Measurements from ENCODE around the gene ANKRD13B. TPM values are rescaled to one million over a fixed set of nuclear protein-coding genes. Genes with fewer than 3 reads are reported as not detected.

The ANKRD13B gene
- polyA plus RNA-seq, 2 of the 4 experiments (the other 2 are of a cell fraction): 4.5 to 17.8 TPM

DNA sequence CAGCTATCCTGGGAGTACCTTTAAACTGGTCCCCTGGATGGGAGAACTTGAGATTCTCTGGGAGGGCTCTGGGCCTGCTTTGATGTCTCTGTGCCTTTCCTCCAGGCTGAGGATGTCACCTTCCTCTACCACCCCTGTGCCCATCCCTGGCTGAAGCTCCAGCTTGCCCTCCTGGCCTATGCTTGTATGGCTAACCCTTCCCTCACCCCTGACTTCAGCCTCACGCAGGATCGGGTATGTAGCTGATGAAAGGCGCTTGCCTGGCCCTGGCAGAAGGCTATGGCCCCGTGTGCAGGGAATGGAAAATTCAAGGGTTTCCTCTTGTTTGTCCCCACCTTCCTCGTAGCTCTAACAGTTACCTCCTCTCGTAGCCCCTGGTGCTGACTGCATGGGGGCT lies 21.4 kb upstream of the ANKRD13B start (continued):
- TF ChIP-seq HOXA7 (CRISPR knock-in tag; IDR thresholded peaks at IDR 0.05) (no peak), FOSL2 (IDR thresholded peaks at IDR 0.05) (no peak), FOSL2 (CRISPR knock-in tag; IDR thresholded peaks at IDR 0.05) (no peak), TP53 (CRISPR knock-in tag; IDR thresholded peaks at IDR 0.05) (no peak)
- TF ChIP-seq, protein P1, sequence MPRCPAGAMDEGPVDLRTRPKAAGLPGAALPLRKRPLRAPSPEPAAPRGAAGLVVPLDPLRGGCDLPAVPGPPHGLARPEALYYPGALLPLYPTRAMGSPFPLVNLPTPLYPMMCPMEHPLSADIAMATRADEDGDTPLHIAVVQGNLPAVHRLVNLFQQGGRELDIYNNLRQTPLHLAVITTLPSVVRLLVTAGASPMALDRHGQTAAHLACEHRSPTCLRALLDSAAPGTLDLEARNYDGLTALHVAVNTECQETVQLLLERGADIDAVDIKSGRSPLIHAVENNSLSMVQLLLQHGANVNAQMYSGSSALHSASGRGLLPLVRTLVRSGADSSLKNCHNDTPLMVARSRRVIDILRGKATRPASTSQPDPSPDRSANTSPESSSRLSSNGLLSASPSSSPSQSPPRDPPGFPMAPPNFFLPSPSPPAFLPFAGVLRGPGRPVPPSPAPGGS (IDR thresholded peaks at IDR 0.05): no peak

DNA sequence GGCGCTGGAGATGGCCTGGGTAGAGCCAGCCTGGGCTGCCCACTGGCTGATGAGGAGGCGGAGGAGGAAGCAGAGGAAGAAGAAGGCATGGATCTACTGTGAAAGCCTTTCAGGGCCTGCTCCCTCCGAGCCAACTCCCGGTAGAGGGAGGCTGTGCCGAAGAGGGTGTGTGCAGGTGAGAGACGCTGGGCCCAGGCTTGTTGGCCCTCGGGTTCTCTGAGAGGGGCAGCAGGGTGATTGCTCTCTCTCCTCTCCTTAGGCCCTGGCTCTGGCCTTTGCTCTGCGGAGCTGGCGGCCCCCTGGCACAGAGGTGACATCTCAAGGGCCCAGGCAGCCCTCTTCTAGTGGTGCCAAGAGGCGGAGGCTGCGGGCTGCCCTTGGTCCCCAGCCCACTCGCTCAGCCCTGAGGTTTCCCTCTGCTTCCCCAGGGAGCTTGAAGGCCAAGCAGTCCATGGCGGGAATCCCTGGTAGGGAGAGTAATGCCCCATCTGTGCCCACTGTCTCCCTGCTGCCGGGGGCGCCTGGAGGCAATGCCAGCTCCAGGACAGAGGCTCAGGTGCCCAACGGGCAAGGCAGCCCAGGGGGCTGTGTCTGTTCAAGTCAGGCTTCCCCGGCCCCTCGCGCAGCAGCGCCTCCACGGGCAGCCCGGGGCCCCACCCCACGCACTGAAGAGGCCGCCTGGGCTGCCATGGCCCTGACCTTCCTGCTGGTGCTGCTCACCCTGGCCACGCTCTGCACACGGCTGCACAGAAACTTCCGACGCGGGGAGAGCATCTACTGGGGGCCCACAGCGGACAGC lies 20.9 kb upstream of the ANKRD13B start:
- Histone ChIP-seq H3K4me2 (no peak overlapping the region), H3K4me3 (no peak overlapping the region), H3K9me3 (no peaks in the 10 kb centered on the region), H3K27ac (no peak overlapping the region), H3K4me1 (peaks cover 10% of the 10 kb centered on the region; the same call in 2 of the 3 replicates)
- ChIA-PET POLR2A (interaction anchor here (1.7 kb wide), 1 partner anchor 20 kb away, joined by 7 read pairs; no protein-coding TSS in a partner anchor), CTCF (interaction anchor here (0.5 to 24.0 kb wide), 11 partner anchors 9 to 521 kb away, joined by 3 to 474 read pairs (median 7); partner anchors contain the start of genes ANKRD13B and CORO6)
- FAIRE-seq: no peak
- DNase-seq (ENCODE audit: low read depth in 1 of 2, low spot score in 1 of 2): no peak
- TF ChIP-seq, protein P2, sequence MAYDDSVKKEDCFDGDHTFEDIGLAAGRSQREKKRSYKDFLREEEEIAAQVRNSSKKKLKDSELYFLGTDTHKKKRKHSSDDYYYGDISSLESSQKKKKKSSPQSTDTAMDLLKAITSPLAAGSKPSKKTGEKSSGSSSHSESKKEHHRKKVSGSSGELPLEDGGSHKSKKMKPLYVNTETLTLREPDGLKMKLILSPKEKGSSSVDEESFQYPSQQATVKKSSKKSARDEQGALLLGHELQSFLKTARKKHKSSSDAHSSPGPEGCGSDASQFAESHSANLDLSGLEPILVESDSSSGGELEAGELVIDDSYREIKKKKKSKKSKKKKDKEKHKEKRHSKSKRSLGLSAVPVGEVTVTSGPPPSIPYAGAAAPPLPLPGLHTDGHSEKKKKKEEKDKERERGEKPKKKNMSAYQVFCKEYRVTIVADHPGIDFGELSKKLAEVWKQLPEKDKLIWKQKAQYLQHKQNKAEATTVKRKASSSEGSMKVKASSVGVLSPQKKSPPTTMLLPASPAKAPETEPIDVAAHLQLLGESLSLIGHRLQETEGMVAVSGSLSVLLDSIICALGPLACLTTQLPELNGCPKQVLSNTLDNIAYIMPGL (CRISPR knock-in tag; IDR thresholded peaks at IDR 0.05; ENCODE audit: borderline replicate concordance): no peak
- TF ChIP-seq, protein P1 (IDR thresholded peaks at IDR 0.05): no peak
- no peak for TF ChIP-seq ESRRA (IDR thresholded peaks at IDR 0.05; ENCODE audit: borderline replicate concordance, low read length)
- no peak for TF ChIP-seq MAZ (IDR thresholded peaks at IDR 0.05; ENCODE audit: borderline replicate concordance, low read depth, low read length)
- TF ChIP-seq RARB (CRISPR knock-in tag; IDR thresholded peaks at IDR 0.05): no peak
- TF ChIP-seq, protein P3, sequence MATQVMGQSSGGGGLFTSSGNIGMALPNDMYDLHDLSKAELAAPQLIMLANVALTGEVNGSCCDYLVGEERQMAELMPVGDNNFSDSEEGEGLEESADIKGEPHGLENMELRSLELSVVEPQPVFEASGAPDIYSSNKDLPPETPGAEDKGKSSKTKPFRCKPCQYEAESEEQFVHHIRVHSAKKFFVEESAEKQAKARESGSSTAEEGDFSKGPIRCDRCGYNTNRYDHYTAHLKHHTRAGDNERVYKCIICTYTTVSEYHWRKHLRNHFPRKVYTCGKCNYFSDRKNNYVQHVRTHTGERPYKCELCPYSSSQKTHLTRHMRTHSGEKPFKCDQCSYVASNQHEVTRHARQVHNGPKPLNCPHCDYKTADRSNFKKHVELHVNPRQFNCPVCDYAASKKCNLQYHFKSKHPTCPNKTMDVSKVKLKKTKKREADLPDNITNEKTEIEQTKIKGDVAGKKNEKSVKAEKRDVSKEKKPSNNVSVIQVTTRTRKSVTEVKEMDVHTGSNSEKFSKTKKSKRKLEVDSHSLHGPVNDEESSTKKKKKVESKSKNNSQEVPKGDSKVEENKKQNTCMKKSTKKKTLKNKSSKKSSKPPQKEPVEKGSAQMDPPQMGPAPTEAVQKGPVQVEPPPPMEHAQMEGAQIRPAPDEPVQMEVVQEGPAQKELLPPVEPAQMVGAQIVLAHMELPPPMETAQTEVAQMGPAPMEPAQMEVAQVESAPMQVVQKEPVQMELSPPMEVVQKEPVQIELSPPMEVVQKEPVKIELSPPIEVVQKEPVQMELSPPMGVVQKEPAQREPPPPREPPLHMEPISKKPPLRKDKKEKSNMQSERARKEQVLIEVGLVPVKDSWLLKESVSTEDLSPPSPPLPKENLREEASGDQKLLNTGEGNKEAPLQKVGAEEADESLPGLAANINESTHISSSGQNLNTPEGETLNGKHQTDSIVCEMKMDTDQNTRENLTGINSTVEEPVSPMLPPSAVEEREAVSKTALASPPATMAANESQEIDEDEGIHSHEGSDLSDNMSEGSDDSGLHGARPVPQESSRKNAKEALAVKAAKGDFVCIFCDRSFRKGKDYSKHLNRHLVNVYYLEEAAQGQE (IDR thresholded peaks at IDR 0.05): no peak
- no peak for TF ChIP-seq SMC3 (IDR thresholded peaks at IDR 0.05)
- no peak for TF ChIP-seq EHF (CRISPR knock-in tag; IDR thresholded peaks at IDR 0.05)
- no peak for TF ChIP-seq CEBPB (IDR thresholded peaks at IDR 0.05)
- TF ChIP-seq, protein P4, sequence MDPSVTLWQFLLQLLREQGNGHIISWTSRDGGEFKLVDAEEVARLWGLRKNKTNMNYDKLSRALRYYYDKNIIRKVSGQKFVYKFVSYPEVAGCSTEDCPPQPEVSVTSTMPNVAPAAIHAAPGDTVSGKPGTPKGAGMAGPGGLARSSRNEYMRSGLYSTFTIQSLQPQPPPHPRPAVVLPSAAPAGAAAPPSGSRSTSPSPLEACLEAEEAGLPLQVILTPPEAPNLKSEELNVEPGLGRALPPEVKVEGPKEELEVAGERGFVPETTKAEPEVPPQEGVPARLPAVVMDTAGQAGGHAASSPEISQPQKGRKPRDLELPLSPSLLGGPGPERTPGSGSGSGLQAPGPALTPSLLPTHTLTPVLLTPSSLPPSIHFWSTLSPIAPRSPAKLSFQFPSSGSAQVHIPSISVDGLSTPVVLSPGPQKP (IDR thresholded peaks at IDR 0.05; ENCODE audit: low read depth, low read length): no peak
- TF ChIP-seq KDM5A (IDR thresholded peaks at IDR 0.05): no peak
- no peak for TF ChIP-seq HOXB13 (CRISPR knock-in tag; IDR thresholded peaks at IDR 0.05; ENCODE audit: low read depth)
- no peak for TF ChIP-seq HEYL (CRISPR knock-in tag; IDR thresholded peaks at IDR 0.05)
- no peak for TF ChIP-seq CBX2 (IDR thresholded peaks at IDR 0.05; ENCODE audit: borderline replicate concordance, low read depth)
- no peak for TF ChIP-seq CHD2 (IDR thresholded peaks at IDR 0.05; ENCODE audit: low read length, partially characterized antibody)
- no peak for TF ChIP-seq MYC (IDR thresholded peaks at IDR 0.05; ENCODE audit: borderline replicate concordance, low read length)
- TF ChIP-seq, protein P5, sequence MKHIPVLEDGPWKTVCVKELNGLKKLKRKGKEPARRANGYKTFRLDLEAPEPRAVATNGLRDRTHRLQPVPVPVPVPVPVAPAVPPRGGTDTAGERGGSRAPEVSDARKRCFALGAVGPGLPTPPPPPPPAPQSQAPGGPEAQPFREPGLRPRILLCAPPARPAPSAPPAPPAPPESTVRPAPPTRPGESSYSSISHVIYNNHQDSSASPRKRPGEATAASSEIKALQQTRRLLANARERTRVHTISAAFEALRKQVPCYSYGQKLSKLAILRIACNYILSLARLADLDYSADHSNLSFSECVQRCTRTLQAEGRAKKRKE (CRISPR knock-in tag; IDR thresholded peaks at IDR 0.05; ENCODE audit: low read depth): no peak
- TF ChIP-seq RFX5 (IDR thresholded peaks at IDR 0.05): no peak
- TF ChIP-seq ZFP36 (IDR thresholded peaks at IDR 0.05; ENCODE audit: borderline replicate concordance, partially characterized antibody): no peak
- TF ChIP-seq EP300 (IDR thresholded peaks at IDR 0.05): no peak
- 90% methylated on average over 24 of the region's 30 CpGs for WGBS (ENCODE audit: missing lambda C conversion rate)
- ATAC-seq: no peak
